ENCODE measurements around the gene RGS19. TPM values are rescaled to one million over a fixed set of nuclear protein-coding genes. Genes with fewer than 3 reads are reported as not detected.

The RGS19 gene
- total RNA-seq, 1 donor from 2014 or later: 53.4 TPM

GRCh38 chr20:64038224-64038564 is 41.1 kb downstream of the RGS19 start:
- H3K4me1 Mint-ChIP-seq: peaks cover 17% of the 10 kb centered on the region
- ATAC-seq (ENCODE audit: low read depth) (peak; percentile 6), DNase-seq (no peak)
- peaks cover 9% of the 10 kb centered on the region for H3K27me3 Mint-ChIP-seq
- H3K9me3 Mint-ChIP-seq: no peaks in the 10 kb centered on the region
- no peak overlapping the region for H3K27ac Mint-ChIP-seq
- intact Hi-C loops (cut with micrococcal nuclease): loop anchor here (1.0 to 5.0 kb wide), 3 partner anchors 58 to 501 kb away; partner anchors contain the start of gene PTK6
- no peak for TF ChIP-seq CTCF (IDR thresholded peaks at IDR 0.05)
- peaks cover 16% of the 10 kb centered on the region for H3K36me3 Mint-ChIP-seq (ENCODE audit: low read depth)
- ChIA-PET CTCF (interaction anchor here (0.8 to 4.9 kb wide), 15 partner anchors 11 to 541 kb away, joined by 3 to 57 read pairs (median 11); partner anchors contain the start of genes LKAAEAR1, NPBWR2, PRPF6 and PTK6), POLR2A (interaction anchor here (0.5 to 3.4 kb wide), 8 partner anchors 10 to 421 kb away, joined by 3 to 18 read pairs (median 4); partner anchors contain the start of genes OPRL1, PRPF6 and RGS19)
- H3K4me3 Mint-ChIP-seq: peak overlapping the region; percentile 60

- CTCF ChIA-PET: interaction anchor here (1.0 to 4.9 kb wide), 13 partner anchors 11 to 541 kb away, joined by 4 to 57 read pairs (median 11); partner anchors contain the start of genes LKAAEAR1, PRPF6, PTK6 and TCEA2
- peaks cover 9% of the 10 kb centered on the region for H3K27me3 Mint-ChIP-seq
- no peak overlapping the region for H3K27ac Mint-ChIP-seq
- H3K36me3 Mint-ChIP-seq (ENCODE audit: low read depth): peaks cover 21% of the 10 kb centered on the region
- no peak for TF ChIP-seq CTCF (IDR thresholded peaks at IDR 0.05)
- peaks cover 17% of the 10 kb centered on the region for H3K4me1 Mint-ChIP-seq
- no peaks in the 10 kb centered on the region for H3K9me3 Mint-ChIP-seq
- DNase-seq (no peak), ATAC-seq (ENCODE audit: low read depth) (no peak)
- intact Hi-C loops (cut with micrococcal nuclease): loop anchor here (1.0 to 5.0 kb wide), 3 partner anchors 57 to 500 kb away; partner anchors contain the start of gene PTK6
- POLR2A ChIA-PET: interaction anchor here (0.6 to 3.4 kb wide), 3 partner anchors 40 to 81 kb away, joined by 4 to 18 read pairs (median 8); partner anchors contain the start of gene PRPF6
- peak overlapping the region; percentile 60 for H3K4me3 Mint-ChIP-seq
Measured at GRCh38 chr20:64037498-64038213, 41.7 kb downstream of the RGS19 start.

- Mint-ChIP-seq H3K9me3 (no peaks in the 10 kb centered on the region), H3K4me1 (peaks cover 16% of the 10 kb centered on the region), H3K27me3 (peaks cover 9% of the 10 kb centered on the region), H3K36me3 (ENCODE audit: low read depth) (peaks cover 26% of the 10 kb centered on the region), H3K27ac (no peak overlapping the region), H3K4me3 (no peak overlapping the region)
- intact Hi-C loops (cut with micrococcal nuclease): loop anchor here (5.0 kb wide), 2 partner anchors 65 to 500 kb away; partner anchors contain the start of gene PTK6
- ATAC-seq (ENCODE audit: low read depth) (no peak), DNase-seq (no peak)
- TF ChIP-seq CTCF (IDR thresholded peaks at IDR 0.05): no peak
- ChIA-PET POLR2A (interaction anchor here (3.4 kb wide), 1 partner anchor 56 kb away, joined by 18 read pairs; the partner anchor contains the start of gene PRPF6), CTCF (interaction anchor here (4.1 to 4.9 kb wide), 2 partner anchors 57 to 83 kb away, joined by 18 to 57 read pairs; partner anchors contain the start of gene PRPF6)
Measured at GRCh38 chr20:64037199-64037497, 42.2 kb downstream of the RGS19 start.

- intact Hi-C loops (cut with micrococcal nuclease): loop anchor here (5.0 kb wide), 2 partner anchors 66 to 499 kb away; partner anchors contain the start of gene PTK6
- Mint-ChIP-seq H3K9me3 (no peaks in the 10 kb centered on the region), H3K4me1 (peaks cover 13% of the 10 kb centered on the region), H3K36me3 (ENCODE audit: low read depth) (peaks cover 32% of the 10 kb centered on the region), H3K27me3 (peaks cover 9% of the 10 kb centered on the region), H3K27ac (no peak overlapping the region), H3K4me3 (no peak overlapping the region)
- ChIA-PET CTCF (interaction anchor here (1.1 to 4.9 kb wide), 3 partner anchors 48 to 84 kb away, joined by 3 to 57 read pairs (median 18); partner anchors contain the start of genes LKAAEAR1 and PRPF6), POLR2A (interaction anchor here (3.4 kb wide), 1 partner anchor 56 kb away, joined by 18 read pairs; the partner anchor contains the start of gene PRPF6)
- DNase-seq (no peak), ATAC-seq (ENCODE audit: low read depth) (no peak)
- no peak for TF ChIP-seq CTCF (IDR thresholded peaks at IDR 0.05)
Measured at GRCh38 chr20:64036346-64037198, 42.7 kb downstream of the RGS19 start.
